ENCODE measurements around the gene KLC1.
A peak's percentile ranks its signal among the peaks of the same experiment; 100 is the strongest.

KLC1 gene

DNA sequence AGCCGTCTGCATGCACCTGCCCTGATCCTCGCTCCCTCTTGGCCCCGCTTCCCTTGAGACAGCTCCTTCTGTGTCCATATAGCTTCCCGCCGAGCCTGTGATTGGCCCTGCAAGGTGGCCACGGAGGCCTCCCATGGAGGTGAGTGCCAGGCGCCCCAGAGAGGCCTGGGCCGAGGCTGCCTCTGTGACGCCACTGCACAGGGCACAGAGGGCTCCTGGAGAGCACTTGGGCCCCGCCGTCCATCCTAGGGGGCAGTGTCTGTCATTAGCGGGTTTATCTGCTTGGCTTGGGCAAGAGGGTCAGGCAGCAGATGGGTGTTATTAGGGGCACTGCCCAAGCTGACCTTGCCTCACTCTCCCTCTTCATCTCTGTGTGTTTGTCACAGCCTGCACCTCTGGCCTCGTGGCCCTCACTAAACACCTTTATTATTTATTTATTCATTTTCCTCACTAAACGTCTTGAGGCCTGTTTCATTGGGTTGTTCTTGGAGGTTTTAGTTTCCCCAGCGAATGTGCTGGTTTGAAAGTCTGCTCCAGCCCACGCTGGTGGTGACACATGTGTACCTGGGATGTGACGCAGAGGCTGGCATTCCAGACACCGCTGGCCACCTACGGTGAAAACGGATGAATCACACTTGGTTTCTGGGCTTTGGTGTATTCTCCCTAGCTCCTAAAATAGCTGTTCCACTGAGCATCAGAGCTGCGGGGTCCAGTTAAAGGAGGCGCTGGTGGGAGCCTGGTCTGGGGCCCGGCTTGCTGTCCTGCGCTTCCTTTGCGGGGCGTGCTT lies 92.5 kb downstream of the KLC1 start:
- DNase-seq (ENCODE audit: low spot score), result peak; percentile 82

- DNase-seq (ENCODE audit: low spot score), result no peak
Measured at GRCh38 chr14:103723748-103724081, 94.7 kb downstream of the KLC1 start.

DNA sequence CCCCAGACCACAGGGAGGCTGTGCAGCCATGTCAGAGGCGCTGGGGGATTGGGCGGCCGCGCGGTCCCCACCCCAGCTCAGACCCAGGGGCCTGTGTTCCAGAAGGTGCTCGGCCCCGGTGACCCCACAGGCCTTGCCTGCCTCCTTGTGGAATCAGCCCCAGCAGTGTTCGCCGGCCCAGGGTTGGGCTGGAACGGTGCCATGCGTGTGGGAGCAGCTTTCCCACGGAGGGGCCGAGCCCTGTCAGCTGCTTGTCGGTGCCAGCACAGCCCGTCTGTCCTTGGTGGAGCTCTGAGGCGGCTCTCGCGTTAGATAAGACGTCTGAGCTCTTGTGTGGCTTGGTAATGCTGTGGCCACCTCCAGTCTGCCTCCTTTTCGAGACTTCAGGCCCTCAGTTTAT lies 95.1 kb downstream of the KLC1 start:
- no peak for DNase-seq (ENCODE audit: low spot score)

DNA sequence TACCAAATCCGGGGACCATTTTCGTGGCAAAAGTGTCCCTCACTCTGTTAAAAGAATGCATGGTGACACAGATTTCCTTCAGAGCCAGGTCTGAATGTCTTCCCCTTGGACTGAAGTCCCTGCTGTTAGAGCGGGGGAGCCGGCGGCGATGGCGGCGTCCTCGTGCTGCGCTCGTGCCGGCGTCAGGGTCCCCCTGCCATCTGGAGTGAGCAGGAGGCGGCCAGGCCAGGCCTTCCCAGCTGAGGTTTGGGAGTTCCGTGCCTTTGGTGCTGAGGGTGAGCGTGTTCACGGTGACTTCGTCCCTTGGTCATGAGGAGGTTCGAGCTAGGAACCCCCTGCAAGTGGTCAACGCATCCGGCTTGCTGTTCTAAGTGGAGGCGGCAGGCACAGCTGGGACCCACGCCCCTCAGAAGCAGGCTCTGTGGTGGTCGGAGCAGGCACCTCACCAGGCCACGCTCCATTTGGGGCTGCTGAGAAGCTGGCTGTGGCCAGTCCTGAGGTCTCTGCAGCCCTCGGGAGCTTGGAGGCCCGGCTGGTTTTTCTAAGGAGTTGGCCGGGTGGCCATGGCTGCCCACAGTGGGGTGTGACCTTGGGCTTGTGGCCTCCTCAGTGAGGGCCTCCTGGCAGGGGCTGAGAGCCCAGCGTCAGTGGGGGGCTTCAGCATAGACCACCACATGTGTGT lies 96.1 kb downstream of the KLC1 start:
- DNase-seq (ENCODE audit: low spot score), result no peak

GRCh38 chr14:103725739-103726395 lies 96.9 kb downstream of the KLC1 start:
- DNase-seq (ENCODE audit: low spot score), result no peak

DNA sequence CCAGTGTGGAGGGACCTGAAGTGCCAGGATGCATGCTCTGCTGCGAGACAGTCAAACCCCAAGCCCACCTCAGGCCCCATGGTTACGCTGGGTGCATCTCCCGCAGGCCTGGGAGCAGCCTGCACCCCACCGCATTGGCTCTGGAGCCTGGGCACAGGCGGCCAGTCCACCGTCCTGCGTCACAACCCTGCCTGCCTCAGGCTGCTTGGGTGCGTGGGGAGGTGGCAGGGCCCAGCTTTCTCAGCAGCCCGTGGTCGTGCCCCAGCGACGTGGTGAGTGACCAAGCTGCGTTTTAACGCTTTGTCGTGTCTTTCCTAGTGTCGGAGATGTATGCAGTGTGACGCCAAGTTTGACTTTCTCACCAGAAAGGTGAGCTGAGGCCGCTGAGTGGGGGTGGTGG lies 97.5 kb downstream of the KLC1 start:
- DNase-seq (ENCODE audit: low spot score), result no peak

GRCh38 chr14:103727313-103727980 lies 98.4 kb downstream of the KLC1 start:
- DNase-seq (ENCODE audit: low spot score), result no peak

DNA sequence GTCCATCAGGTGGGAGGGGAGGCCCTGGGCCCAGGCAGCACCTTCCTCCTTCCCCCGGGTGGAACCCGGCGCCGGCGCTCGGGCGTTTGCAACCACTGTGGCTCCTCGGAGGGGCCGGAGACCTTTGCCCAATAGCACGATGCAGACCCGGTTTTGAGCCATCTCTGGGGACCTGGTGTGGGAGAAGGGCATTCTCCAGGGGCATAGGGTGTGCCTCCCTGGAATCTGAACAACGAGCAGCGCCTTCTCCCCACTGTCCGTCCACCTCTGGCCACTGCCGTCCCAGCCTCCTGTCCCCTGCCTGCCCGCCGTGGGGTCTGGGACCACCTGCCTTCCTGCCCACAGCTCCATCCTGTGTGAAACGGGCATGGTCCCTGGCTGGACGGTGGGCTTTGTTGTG lies 99.1 kb downstream of the KLC1 start:
- no peak for DNase-seq (ENCODE audit: low spot score)

DNA sequence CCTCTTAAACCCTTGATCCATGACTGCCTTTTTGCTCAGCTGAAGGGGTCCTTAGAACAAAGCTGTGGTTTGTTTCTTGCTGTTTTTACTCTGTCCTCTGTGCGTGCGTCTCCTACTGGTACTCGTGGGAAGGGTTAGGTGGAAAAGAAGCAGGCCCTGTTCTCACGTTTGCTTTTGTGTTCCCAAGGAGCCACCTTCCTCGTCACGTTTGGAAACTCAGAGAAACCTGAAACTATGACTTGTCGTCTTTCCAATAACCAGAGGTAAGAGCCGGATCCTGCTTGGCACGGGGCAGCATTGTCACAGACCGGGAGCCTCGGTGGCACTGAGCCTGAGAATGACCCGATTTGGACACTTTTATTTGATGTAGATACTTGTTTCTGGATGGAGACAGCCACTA lies 99.7 kb downstream of the KLC1 start:
- no peak for DNase-seq (ENCODE audit: low spot score)

DNA sequence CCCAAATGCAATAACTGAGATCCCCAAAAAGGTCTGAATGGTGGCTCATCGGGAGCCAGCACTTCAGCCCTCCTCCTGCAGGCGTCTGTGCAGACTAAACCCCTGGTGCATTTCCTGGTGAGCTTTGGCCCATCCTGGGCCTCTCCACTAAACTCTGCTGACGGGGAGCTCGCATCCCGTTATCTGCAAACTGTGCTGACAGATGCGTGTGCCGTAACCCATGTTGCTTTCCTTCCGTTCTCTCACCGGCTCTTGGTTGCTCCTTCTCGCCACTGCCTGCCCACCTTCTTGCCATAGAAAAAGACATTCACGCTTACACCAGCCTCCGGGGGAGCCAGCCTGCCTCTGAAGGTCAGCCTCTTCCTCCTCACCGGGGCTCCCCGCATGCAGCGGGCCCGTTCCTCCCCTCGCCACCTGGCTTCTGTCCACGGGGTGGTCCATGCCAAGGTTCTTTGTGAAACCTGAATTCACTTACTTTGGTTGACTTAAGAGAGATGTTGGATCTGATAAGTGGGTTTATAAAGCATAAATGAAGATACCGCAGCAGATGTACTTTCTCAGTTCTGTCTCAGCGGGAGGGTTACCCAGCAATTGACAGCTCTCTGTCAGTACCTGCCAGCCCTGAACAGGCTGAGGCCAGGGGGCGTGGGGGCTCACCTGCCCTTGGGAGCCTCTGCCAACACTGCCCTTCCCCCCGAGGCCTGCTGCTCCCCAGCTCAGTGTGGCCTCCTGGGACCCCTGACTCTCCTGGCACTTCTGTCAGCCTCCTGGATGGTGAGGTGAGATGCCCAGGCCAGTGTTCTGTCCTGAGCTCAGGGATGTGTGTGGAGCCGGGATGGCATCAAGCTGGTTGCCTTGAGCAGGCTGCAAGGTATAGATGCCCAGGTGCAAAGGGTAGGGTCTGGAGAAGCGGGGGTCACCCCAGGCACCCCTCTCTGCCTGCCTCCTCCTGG lies 100.8 kb downstream of the KLC1 start:
- DNase-seq (ENCODE audit: low spot score), result no peak

GRCh38 chr14:103730490-103731035 lies 101.6 kb downstream of the KLC1 start:
- DNase-seq (ENCODE audit: low spot score), result no peak

DNA sequence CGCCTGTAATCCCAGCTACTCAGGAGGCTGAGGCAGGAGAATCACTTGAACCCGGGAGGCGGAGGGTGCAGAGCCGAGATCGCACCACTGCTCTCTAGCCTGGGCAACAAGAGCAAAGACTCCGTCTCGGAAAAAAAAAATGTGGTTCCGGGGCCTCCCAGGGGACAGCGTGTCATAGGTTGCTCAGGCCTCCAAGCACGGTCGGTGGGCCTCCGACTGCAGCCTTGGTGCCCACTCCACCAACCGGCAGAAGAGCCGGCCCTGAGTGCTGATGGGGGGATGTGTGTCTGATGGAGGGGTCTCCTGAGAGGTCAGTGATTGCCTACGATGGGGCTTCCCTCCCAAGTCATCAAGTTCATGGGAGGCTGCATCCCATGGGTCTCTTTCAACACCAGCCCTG lies 102.5 kb downstream of the KLC1 start:
- no peak for DNase-seq (ENCODE audit: low spot score)

DNA sequence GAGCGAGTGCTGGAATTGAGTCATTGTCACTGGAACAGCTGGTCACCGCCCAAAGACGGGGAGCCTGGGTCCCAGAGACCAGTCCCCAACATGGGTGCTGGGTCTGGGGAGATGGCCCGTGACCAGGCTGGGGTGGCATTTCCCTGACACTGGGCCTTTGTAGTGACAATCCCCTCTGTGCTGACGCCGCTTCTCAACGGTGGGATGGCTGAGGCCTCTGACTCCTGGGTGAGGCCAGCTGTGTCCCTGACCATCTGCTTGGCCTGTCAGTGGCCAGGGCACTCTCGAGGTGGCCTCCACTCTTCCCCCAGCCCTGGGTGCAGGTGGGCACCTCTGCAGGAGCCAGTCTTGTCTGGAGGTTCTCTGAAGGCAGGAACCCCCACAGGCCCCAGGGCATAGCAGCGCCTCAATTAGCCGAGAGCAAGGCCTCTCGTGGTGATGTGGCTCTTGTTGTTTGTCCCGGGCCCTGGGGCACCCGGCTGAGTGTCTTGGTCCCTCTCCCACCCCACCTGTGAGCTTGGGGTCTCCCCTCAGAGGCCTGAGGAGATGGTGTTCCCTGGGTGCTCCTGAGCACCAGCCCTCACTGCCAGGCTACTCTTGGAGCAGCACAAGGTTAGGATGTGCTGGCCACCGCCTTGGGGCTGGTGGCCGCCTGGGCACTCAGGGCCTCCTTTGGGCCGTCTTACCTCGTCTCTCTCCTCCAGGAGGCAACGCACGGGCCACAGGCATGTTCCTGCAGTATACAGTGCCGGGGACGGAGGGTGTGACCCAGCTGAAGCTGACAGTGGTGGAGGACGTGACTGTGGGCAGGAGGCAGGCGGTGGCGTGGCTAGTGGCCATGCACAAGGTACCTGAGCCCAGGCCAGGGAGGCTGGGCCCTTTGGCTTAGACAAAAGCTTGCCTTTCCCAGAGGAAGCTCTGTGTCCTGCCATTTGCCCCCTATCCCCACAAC lies 103.2 kb downstream of the KLC1 start:
- no peak for DNase-seq (ENCODE audit: low spot score)

GRCh38 chr14:103732868-103733620 lies 104.0 kb downstream of the KLC1 start:
- DNase-seq (ENCODE audit: low spot score), result no peak

- DNase-seq (ENCODE audit: low spot score), result peak; percentile 60
Measured at GRCh38 chr14:103733651-103734050, 104.6 kb downstream of the KLC1 start.

DNA sequence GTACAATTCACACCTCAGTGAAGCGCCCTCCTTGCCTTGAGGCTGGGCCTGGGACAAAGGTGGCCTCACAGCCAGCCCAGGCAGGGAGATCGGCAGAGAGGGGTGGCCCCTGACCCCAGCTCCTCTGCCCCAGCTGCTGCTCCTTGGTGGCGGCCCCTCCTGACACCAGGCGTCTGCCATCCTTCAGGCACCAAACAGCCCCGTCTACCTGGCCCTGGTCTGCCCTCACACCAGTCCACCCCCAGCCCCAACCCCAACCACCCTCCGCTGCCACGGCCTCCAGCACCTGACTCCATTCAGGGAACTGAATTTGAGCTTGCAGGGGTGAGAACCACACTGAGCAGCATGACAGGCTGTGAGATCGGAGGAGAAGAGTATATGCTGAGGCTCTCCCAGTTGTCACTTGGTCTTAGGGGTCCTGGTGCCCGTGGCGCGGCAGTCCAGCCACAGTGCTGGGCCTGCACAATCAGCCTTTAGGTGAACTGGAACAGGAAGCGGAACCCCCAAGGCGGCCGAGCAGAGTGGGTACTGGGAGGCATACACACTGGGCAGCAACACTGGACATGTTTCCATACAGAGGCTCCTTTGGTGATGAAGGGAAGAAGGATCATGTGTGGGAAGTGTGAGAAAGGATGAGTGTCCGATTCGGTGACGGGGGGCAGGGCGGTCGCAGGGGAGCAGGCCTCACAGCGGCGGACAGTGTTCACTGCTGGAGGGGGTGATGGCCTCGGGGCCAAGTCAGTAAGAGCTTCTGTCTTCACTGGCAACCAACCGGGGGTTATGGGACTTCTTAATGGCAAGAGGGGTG lies 105.3 kb downstream of the KLC1 start:
- DNase-seq (ENCODE audit: low spot score), result no peak

DNA sequence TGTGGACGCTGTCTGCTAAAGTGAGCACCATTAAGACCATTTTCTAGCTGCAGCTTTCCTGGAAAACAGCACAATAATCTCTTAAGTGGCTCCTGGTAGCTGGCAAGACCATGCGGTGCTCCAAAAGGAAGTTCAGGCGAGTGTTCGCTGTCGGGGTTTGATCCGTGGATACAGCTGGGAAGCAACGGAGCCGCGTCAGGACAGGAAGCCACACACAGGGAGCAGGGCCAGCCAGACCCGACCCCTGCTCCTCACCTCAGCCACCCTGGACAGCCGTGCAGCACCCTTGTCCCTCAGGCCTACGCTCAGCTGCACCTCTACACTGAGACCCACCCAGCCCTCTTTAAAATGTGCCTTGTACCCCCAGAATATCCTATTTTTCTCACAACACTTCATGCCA lies 106.0 kb downstream of the KLC1 start:
- DNase-seq (ENCODE audit: low spot score), result no peak

DNA sequence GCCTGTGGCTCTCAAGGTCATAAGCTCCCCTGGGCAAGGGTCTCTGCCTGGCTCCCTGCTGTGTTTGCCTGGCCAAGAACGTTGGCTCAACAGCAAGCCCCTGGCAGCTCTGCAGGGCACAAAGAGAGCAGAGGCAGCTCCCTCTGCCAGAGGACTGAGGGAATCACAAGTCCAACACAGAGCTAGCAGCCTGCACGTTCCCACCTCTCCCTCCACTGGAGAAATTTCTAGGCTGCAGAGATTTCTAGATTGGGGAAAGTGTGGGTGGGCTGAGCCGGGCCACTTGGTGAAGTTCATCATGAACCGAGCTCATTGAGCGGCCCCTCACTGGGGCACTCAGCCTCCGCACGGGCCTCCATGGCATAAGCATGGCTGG lies 106.4 kb downstream of the KLC1 start:
- no peak for DNase-seq (ENCODE audit: low spot score)

Data from kidney tubule cell (primary cell).